G401 (cell line): ENCODE results near the gene SLCO4A1. TPM values are rescaled to one million over a fixed set of nuclear protein-coding genes. Genes with fewer than 3 reads are reported as not detected.
A peak's percentile ranks its signal among the peaks of the same experiment; 100 is the strongest.

Experiments
- DNase-seq: peaks from one replicate; pipeline ENCODE4 v3.0.0-alpha.2; 2015; ENCODE audit warnings: low spot score
- in situ Hi-C: cut with HindIII; loops from 2 replicates; pipeline ENCODE4 v1.10.0; 2016; ENCODE audit warnings: low sequenced_read_pairs, mixed read lengths
- total RNA-seq: library from RNA; depleted of rRNA; stranded (reverse); fragments of >200 nt; shearing (Covaris generic); gene quantifications from 2 replicates; pipeline ENCODE4 v1.2.3, GENCODE V29; 2014; rRNA removed

The SLCO4A1 gene
- total RNA-seq = 9.2 and 10.3 TPM in 2 replicates

GRCh38 chr20:62642051-62642665 is at the start of gene SLCO4A1:
SLCO4A1 (plus strand) TSS chr20:62642503; CDS start chr20:62656455, 13,952 bp downstream.
- peak; percentile 68 for DNase-seq
- in situ Hi-C loops = no loop called here

- DNase-seq = no peak
- in situ Hi-C loops = no loop called here
These were observed 49.7 kb upstream of the SLCO4A1 start for GRCh38 chr20:62592506-62593177.

GRCh38 chr20:62593616-62594015 is 48.7 kb upstream of the SLCO4A1 start:
- in situ Hi-C loops = no loop called here
- DNase-seq = no peak

- in situ Hi-C loops = no loop called here
- no peak for DNase-seq
These were observed 47.2 kb upstream of the SLCO4A1 start for GRCh38 chr20:62595069-62595468.

DNA sequence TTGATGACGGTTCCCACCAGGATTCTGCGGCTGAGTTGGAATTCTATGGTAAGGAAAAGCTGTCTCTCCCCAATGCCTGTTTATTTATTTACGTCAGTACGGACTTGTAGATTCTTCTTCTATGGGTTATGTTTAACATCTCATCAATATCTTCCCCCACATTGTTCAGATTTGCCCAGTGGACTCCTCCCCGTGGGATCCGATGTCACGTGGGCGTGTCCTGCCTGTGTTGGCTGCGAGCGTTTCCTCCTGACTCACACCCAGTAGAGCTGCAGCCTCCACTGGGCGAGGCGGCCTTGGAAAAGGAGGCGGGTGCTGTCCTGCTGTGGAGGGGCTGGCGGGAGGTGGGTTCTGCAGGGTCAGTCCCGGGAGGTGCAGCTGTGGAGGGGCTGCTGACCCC is 46.8 kb upstream of the SLCO4A1 start:
- no peak for DNase-seq
- in situ Hi-C loops = no loop called here

- in situ Hi-C loops = no loop called here
- DNase-seq = no peak
These were observed 45.8 kb upstream of the SLCO4A1 start for GRCh38 chr20:62596486-62596885.

DNA sequence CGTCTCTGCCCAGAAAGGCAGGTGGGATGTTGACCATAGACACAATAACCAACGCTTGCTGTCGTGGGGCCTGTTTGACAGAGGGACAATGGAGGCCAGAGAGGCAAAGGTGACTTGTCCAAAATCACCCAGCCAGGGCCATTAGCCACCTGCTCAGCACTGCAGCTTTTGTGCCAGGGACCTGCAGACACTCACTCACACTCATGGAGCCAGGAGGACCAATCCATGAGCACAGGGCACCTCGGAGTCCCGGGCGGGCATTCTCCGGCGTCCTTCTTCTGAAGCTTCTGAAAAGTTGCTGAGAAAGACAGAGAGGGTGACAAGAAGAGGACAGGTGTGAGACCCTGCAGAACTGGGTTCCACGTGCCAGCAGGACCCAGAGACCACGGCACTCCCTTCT is 45.4 kb upstream of the SLCO4A1 start:
- in situ Hi-C loops = no loop called here
- DNase-seq = no peak

DNA sequence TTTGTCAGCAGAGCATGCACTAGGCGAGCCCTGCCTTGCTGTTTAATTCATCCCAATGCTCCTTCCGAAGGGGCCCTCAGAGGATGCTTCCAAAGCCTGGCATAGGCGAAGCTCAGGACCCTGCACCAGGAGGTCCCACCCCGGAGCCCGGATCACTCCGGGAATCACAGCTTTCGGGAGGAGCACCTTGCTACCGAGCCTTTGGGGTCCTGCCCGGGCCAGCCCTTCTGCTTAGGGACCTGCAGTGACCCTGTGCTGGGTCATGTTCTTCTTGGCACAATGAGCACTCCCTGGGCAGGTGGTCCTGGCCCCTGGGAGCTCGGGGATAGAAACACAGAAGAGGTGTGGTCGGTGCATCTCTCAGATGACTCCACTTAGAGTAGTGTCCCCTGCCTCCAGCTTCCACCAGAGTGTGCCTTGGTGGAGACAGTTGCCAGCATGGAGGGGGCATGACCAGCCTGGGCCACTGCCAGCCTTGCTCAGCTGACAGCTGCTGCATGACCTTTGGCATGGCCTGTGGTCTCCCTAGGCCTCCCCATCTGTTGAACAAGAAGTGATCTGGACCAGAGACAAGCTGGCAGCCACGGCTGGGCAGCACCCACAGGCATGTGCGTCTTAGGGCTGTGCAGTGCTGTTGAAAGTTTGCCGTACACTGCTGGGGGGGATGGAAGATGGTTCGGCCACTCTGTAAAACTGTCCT is 44.7 kb upstream of the SLCO4A1 start:
- in situ Hi-C loops = no loop called here

GRCh38 chr20:62598761-62599194 is 43.5 kb upstream of the SLCO4A1 start:
- no peak for DNase-seq
- in situ Hi-C loops = no loop called here

More for the DNA sequence above, 44.7 kb upstream of the SLCO4A1 start:
- no peak for DNase-seq

- no peak for DNase-seq
- in situ Hi-C loops = no loop called here
These were observed 42.8 kb upstream of the SLCO4A1 start for GRCh38 chr20:62599216-62600110.

DNA sequence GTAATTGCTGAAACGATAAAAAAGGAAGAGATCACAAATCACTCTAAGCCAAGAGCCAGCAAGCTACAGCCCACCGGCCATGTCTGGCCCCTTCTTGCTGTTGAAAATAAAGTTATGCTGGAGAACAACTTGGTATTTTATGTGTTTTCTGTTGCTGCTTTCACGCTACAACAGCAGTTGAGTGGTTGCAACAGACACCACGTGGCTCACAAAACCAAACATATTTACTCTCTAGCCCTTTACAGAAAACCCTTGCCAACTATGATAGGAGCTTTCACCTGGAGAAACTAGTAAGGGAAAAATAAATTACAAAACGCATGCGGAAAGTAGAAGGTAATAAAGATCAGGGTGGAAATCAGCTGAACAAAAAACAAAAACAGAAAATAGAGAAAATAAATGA is 41.1 kb upstream of the SLCO4A1 start:
- in situ Hi-C loops = no loop called here
- DNase-seq = no peak

DNA sequence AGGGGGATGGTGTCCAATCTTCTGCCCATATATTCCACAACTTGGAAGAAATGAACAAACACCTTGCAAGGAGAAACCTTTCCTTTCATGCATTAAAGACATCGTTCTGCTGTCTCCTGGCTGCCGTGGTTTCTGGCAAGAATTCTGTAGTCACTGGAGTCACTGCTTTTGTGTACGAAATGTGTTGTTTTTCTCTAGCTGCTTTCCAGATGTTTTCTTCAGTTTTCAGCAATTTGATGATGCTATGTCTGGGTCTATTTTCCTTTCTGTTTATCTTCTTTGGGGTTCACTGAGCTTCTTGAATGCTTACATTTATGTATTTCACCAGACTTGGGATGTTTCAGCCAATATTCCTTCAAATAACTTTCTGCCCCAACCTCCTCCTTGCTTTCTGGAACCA is 40.6 kb upstream of the SLCO4A1 start:
- in situ Hi-C loops = no loop called here
- no peak for DNase-seq

DNA sequence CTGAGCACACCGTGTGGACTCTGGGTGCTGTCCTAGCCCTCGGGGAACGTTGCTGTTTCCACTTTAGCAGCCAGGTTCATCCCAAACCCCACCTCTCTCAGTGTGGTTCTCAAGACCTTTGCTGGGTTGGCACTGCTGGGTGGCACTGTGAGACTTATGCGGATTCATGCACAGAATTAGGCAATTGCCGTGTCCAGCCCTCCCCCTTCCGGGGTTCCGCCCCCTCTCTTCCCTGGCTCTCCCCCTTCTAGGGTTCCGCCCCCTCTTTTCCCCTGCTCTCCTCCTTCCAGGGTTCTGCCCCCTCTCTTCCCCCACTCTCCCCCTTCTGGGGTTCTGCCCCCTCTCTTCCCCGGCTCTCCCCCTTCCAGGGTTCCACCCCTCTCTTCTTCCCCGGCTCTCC is 39.8 kb upstream of the SLCO4A1 start:
- in situ Hi-C loops = no loop called here
- DNase-seq = no peak

DNA sequence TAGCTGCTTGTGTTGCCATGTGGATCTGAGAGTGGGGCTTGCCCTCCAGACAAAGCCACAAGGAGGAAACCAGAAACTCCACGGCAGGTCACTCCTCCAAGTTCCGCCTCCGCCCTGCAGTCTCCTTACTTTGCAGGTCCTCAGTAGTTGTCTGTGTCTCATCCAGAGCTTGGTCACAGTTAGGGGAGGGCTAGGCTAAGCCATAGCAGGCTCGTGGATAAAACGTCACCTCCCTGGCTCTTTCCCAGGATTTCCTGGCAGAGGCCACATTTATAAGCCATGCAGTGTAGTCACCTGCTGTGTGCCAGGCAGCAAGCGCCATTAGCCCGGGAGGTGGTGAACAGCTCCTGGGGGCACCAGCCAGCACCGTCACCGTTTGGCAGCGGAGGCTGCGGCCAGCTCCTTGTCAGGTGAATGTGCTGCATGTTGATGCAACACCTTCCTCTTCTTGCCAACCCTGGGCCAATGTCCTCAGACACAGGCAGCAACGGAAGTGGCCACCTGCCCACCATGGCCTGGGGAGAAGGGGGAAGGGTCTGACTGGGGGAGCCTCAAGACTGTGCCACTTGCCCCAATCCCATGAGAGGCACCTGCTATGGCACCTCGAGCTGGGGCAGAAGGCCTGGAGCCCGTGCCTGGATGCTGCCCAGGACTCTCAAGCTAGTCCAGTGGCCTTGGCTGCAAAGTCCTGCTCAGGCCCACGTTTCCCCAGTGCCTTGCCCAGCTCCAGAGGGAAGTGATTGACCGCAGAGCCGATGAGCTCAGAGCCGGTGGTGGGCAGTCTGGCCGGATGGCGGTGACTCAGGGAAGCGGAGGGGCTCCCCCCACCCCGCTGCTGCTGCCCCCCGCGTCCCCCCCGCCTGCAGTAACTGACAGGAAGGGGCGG is 39.0 kb upstream of the SLCO4A1 start:
- DNase-seq = peak; percentile 85
- in situ Hi-C loops = no loop called here

DNA sequence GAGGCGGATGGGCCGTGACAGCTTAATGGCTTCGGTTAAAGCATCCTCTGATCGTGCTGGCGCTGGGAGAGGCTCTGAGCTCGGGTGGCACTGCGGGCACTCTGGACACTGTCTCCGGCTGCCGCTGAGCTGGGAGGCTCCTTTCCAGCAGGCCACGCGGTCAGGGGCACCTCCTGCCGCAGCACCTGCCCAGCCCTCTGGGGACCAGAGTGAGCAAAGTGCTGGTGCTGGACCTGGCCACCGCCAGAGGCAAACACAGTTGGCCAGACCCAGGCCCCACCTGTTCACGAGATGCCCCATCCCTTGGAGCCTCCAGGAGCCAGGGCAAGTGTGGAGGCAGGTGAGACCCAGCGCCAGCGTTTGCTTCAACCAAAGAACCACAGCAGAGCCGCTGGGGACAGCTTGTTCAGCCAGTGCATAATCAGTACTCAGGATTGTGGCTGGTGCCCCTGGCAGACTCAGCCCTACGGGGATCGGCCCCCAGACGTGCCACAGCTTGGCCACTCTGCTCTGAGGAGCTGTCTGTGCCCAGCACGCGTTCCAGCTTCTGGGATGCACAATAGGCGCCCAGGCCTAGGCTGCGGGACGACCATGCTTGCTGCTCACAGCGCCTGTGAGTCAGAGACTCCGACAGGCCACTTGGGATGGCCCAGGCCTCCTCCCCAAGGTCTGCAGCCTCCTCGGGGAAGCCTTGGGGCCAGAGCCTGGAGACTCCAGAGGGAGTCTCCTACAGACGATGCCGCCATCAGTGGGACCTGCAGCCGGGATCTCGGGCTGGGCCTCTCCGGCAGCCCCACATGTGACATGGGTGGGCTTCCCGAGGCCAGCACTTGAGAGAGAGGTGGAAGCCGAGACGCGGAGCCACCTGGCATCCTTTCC is 38.2 kb upstream of the SLCO4A1 start:
- DNase-seq = peak; percentile 19
- in situ Hi-C loops = no loop called here

DNA sequence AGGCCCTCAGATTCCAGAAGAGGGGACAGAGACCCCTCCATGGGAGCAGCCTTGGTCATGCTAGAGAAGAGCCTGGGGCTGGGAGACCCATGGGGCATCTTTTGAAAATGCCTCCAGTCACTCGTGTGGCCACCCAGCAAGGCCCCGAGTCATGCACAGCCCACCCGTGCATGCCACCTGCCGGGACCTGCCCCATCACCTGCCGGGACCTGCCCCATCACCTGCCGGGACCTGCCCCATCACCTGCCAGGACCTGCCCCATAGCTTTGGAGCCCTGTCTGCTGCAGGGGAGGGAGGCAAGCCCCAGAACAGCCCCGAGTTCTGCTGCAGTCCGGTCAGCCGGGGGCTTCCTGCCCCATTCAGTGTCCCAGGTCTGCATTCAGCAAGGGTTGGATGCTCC is 37.5 kb upstream of the SLCO4A1 start:
- no peak for DNase-seq
- in situ Hi-C loops = no loop called here

GRCh38 chr20:62605236-62605943 is 36.9 kb upstream of the SLCO4A1 start:
- DNase-seq = no peak
- in situ Hi-C loops = no loop called here
